HUES6 (cell line): ENCODE results near the gene TLE1.

Experiments used
- H3K27ac ChIP-seq: 2 replicates; pipeline ENCODE4 v1.7.0; 2013; ENCODE audit warnings: low read depth, mild to moderate bottlenecking, low read length, inconsistent platforms
- H3K27me3 ChIP-seq: 2 replicates; pipeline ENCODE4 v1.6.1; 2013; ENCODE audit warnings: low read length; ENCODE audit not compliant: control insufficient read depth, insufficient read depth
- H3K36me3 ChIP-seq: 2 replicates; pipeline ENCODE4 v1.6.1; 2013; ENCODE audit warnings: low read length; ENCODE audit not compliant: control insufficient read depth, insufficient read depth
- H3K4me1 ChIP-seq: 2 replicates; pipeline ENCODE4 v1.6.1; 2013; ENCODE audit warnings: low read length; ENCODE audit not compliant: control insufficient read depth, insufficient read depth
- H3K4me3 ChIP-seq: 2 replicates; pipeline ENCODE4 v1.5.1; 2013; ENCODE audit warnings: low read depth, low read length
- H3K9ac ChIP-seq: one replicate; pipeline ENCODE4 v1.6.1; 2013; ENCODE audit warnings: mild to moderate bottlenecking, low read length
- H3K9me3 ChIP-seq: 2 replicates; pipeline ENCODE4 v1.6.1; 2013; ENCODE audit warnings: low read depth, low read length; ENCODE audit not compliant: control insufficient read depth, insufficient read depth

Gene TLE1

DNA sequence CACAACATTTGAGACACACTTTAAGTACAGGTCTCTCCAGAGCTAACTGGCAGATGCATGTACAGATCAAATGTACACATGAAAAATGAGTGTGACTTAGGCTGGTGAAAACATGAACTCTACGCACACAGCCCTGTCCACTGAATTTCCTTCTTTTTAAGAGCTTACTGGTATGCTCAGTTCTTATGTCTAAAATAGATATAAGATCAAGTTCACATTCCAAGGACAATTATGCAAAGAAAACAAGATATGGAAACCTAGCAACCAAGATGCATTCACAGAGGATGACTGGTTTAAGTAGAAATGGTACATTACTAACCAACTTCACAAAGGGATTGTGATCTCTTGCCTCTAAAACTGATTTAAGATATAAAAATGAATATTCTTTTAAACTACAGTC lies 56.7 kb downstream of the TLE1 start:
- H3K4me1 ChIP-seq = peaks cover 7% of the 10 kb centered on the region
- no peak overlapping the region for H3K27ac ChIP-seq
- H3K4me3 ChIP-seq = no peak overlapping the region
- no peak overlapping the region for H3K9ac ChIP-seq
- no peaks in the 10 kb centered on the region for H3K27me3 ChIP-seq
- no peaks in the 10 kb centered on the region for H3K9me3 ChIP-seq
- peaks cover 24% of the 10 kb centered on the region for H3K36me3 ChIP-seq

DNA sequence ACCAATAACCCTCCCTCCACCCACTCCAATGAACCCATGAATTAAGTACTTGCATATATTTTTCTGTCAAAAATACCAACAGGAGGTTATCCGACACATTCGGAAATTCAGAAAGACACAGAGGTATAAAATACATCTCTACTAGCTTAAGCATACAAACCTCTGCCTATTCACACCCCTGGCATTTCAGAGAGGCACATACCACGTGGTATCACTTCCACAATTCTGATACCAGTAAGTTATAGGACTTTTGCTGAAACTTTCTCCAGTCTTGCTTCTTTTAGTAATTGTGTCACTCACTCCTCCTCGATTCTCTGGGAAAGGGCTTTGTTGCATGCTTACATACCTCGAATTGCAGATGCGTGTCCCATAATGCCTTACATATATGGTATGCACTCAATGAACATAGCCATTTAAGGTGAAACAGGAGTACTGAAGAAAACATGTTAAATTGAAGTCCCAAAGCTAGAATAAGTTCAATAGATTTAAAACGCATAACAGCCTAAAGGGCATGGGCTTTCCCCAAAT lies 58.1 kb downstream of the TLE1 start:
- no peak overlapping the region for H3K9ac ChIP-seq
- no peak overlapping the region for H3K4me3 ChIP-seq
- H3K27ac ChIP-seq = no peak overlapping the region
- H3K4me1 ChIP-seq = peaks cover 12% of the 10 kb centered on the region
- no peaks in the 10 kb centered on the region for H3K27me3 ChIP-seq
- H3K9me3 ChIP-seq = no peaks in the 10 kb centered on the region
- peaks cover 24% of the 10 kb centered on the region for H3K36me3 ChIP-seq

DNA sequence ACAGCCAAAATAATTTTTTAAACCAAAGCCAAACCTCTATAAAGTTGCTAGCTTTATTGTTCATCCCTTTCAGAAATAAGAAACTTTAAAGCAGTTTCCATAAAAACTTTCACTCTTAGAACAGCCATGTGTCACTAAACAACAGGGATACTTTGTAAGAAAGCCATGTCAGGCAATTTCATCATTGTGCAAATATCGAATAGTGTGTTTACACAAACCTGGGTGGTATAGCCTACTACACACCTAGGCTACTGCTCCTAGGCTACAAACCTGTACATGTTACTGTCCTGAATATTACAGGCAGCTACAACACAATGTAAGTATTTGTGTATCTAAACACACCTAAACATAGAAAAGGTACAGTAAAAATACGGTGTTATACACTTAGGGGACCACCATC lies 59.9 kb downstream of the TLE1 start:
- Histone ChIP-seq H3K36me3 (peaks cover 19% of the 10 kb centered on the region), H3K4me3 (no peak overlapping the region), H3K9ac (no peak overlapping the region), H3K9me3 (no peaks in the 10 kb centered on the region), H3K27me3 (no peaks in the 10 kb centered on the region), H3K4me1 (peaks cover 12% of the 10 kb centered on the region), H3K27ac (no peak overlapping the region)

DNA sequence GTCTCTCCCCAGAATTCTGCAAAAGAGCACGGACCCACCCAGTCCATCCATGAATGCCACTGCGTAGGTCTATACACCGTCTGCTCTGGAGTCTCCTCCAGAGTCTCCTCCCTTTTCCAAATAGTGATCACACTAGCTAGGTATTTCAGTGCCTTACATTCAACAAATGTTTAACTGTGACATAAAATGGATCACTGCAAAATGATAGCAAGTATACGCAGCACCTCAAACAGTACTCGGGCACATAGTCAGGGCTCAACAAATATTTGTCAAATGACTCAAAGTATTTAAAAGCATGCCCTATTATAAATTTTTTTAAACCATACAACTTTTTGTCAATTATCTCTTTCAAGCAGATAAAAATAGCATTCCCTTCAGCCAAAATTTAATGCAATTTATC lies 60.5 kb downstream of the TLE1 start:
- Histone ChIP-seq H3K36me3 (peaks cover 19% of the 10 kb centered on the region), H3K4me1 (peaks cover 17% of the 10 kb centered on the region), H3K4me3 (no peak overlapping the region), H3K27me3 (no peaks in the 10 kb centered on the region), H3K9ac (no peak overlapping the region), H3K9me3 (no peaks in the 10 kb centered on the region), H3K27ac (no peak overlapping the region)

DNA sequence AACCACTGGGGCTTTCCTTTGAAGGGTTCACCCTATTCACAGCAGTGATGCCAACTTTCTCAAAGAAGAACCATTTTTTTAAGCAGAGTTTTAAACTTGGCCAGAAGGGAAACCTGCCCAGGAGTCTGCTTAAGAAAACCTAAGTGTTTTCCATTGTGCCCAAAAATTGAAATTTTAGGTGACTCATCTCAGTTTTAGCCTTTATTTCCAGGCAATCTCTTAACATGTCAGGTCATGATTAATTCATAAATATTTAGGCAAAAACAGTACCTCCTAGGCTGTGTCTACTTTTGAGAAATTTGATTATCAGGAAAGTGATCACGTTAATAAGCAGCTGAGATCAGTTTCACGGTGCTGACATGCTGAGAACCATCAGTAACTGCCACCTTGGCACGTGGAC lies 61.9 kb downstream of the TLE1 start:
- no peaks in the 10 kb centered on the region for H3K9me3 ChIP-seq
- H3K27me3 ChIP-seq = no peaks in the 10 kb centered on the region
- peaks cover 14% of the 10 kb centered on the region for H3K36me3 ChIP-seq
- H3K27ac ChIP-seq = no peak overlapping the region
- peaks cover 29% of the 10 kb centered on the region for H3K4me1 ChIP-seq
- H3K4me3 ChIP-seq = no peak overlapping the region
- H3K9ac ChIP-seq = no peak overlapping the region

DNA sequence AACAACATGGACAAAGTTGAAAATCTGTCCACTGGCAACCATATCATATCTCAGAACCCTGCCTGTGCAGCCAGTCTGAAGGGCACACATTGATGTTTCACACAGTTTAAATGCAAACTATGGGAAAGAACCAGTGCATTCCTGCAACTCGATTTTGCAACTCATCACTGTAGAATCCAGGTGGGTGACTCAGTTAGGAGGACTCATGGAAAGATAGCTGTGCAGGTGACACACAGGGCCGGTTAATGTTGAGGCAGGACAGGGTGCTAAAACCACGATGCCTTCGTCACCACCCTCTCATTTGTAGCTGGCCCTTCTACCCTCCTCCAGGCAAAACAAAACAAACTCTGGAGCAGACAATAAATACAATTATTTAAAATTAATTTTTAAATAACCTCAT lies 62.8 kb downstream of the TLE1 start:
- no peak overlapping the region for H3K27ac ChIP-seq
- H3K36me3 ChIP-seq = peaks cover 8% of the 10 kb centered on the region; the same call in 1 of the 2 replicates
- no peaks in the 10 kb centered on the region for H3K9me3 ChIP-seq
- no peak overlapping the region for H3K9ac ChIP-seq
- H3K27me3 ChIP-seq = no peaks in the 10 kb centered on the region
- no peak overlapping the region for H3K4me3 ChIP-seq
- peaks cover 39% of the 10 kb centered on the region for H3K4me1 ChIP-seq

DNA sequence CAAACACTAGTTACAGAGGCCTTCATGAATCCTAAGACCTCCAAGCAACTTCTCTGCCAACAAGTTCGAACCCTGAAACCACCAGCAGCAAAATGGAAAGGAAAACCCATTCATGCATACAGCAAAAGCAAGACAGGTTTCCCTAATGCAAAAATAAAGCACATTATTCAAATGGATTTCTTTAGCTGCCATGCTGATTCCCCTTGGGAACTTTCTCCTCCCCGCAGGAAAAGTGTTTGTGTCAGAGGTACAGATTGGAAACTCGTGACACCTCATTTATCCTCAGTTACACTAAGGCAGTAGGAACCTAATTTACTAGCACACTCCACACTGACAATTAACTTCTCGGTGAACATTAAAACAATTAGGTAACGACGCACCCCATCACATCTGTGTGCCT lies 63.4 kb downstream of the TLE1 start:
- H3K9ac ChIP-seq = no peak overlapping the region
- H3K9me3 ChIP-seq = no peaks in the 10 kb centered on the region
- H3K27me3 ChIP-seq = no peaks in the 10 kb centered on the region
- H3K4me3 ChIP-seq = no peak overlapping the region
- H3K36me3 ChIP-seq = peaks cover 4% of the 10 kb centered on the region; the same call in 1 of the 2 replicates
- H3K27ac ChIP-seq = no peak overlapping the region
- peaks cover 44% of the 10 kb centered on the region for H3K4me1 ChIP-seq

DNA sequence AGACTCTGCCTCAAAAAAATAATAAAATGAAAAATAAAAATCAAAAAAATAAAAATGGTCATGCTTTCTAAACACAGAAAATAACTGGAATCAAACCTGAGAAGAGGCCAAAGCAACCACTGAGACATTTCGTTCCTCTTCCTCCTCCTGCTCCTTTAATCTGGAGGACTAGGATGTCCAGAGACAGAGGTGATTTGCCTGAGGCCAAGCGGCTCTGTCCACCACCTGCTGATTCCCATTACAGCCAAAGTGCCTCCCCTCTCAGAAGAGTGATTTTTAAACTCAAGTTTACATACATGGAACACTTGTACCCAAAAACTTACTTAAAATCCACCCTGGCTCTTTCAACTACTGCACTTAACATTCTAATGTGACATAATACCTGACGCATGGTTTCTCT lies 65.6 kb downstream of the TLE1 start:
- Histone ChIP-seq H3K36me3 (peaks cover 23% of the 10 kb centered on the region), H3K9ac (no peak overlapping the region), H3K27ac (no peak overlapping the region), H3K9me3 (no peaks in the 10 kb centered on the region), H3K4me1 (peaks cover 50% of the 10 kb centered on the region), H3K4me3 (no peak overlapping the region), H3K27me3 (no peaks in the 10 kb centered on the region)

DNA sequence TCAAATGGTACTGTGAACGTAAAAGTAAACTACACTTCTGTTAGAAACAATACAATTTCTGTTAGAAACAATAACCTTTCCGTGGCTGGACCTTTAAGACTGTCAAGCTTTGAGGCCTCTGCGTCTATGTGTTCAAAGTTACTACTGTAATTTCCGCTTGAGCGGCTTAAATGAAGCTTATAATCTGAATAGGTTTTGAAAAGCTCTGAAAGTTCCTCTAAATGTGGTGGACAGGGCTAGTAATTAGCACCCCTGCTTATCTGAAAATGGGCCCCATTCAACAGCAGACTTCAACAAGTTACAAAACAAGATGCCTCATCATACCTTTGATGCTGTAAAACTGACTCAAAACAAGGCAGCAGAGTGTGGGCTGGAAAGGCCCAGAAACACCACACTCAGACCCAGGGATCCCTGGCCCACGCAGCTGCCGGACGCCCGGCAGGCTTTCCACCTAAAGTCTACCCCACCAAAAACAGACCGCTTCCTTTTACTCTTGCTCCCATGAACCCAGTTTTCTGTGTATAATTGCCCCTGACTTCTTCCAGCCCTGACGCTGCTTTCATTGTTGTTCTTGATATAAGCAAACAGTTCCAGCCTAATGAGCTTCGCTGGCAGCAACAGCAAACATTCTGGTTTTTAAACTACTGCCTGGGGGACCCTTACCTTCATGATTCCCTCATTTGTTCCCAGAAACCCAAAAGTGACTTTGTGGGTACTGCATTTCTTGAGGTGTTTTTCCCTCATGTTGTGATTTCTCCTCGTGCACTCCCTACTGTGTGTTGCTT lies 66.7 kb downstream of the TLE1 start:
- H3K27ac ChIP-seq = no peak overlapping the region
- H3K36me3 ChIP-seq = peaks cover 31% of the 10 kb centered on the region
- peak overlapping the region; percentile 13 for H3K9ac ChIP-seq
- peaks cover 48% of the 10 kb centered on the region for H3K4me1 ChIP-seq
- no peaks in the 10 kb centered on the region for H3K27me3 ChIP-seq
- no peak overlapping the region for H3K4me3 ChIP-seq
- H3K9me3 ChIP-seq = no peaks in the 10 kb centered on the region

DNA sequence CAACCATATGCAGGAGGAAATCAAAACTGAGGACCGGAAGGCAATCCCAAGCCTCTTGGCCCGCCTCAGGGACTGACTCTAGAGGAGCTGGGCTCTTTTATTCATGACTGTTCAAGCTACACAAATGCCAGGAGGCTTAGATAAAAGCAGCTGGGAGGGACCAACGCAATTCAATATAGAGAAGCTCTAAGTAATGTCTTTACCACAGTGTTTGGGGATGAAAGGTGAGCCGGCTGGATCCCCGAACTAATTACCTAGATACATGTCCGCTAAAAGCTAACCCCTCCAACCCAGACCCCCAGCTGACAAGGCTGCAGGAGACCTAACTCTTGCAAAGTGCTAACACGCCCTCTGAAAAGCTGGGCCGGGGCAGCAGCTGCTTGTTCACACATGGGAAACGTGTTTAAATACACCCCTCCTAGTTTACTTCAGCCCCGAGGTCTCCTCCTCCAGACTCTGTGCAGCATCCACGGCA lies 67.5 kb downstream of the TLE1 start:
- H3K27me3 ChIP-seq = no peaks in the 10 kb centered on the region
- peak overlapping the region; percentile 32 for H3K9ac ChIP-seq
- peaks cover 45% of the 10 kb centered on the region for H3K4me1 ChIP-seq
- no peaks in the 10 kb centered on the region for H3K9me3 ChIP-seq
- H3K36me3 ChIP-seq = peaks cover 31% of the 10 kb centered on the region
- H3K4me3 ChIP-seq = no peak overlapping the region
- H3K27ac ChIP-seq = peak overlapping the region; percentile 67

DNA sequence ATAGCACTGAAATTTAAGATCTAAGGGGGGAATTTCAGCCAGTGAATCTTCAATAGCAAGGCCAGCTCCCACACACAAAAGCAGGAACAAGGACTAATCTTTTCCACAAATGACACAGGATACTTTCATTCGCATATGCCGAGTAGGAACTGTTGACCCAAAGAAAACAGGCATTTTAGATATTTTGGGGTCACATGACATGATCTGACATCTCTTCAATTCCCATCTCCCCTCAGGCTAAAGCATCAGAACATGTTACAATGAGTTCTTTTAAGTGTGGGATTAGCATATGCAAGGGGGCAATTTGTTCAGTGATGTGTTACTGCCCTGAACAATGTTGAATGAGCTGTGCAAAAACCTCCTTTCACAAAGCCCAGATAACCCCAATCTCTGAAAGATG lies 68.2 kb downstream of the TLE1 start:
- H3K36me3 ChIP-seq = peaks cover 38% of the 10 kb centered on the region
- no peaks in the 10 kb centered on the region for H3K27me3 ChIP-seq
- peaks cover 40% of the 10 kb centered on the region for H3K4me1 ChIP-seq
- peak overlapping the region; percentile 67 for H3K27ac ChIP-seq
- no peaks in the 10 kb centered on the region for H3K9me3 ChIP-seq
- no peak overlapping the region for H3K4me3 ChIP-seq
- H3K9ac ChIP-seq = peak overlapping the region; percentile 32
